GM23338 (cell line): Measurements from ENCODE around the gene ZNF174. TPM values are rescaled to one million over a fixed set of nuclear protein-coding genes. Genes with fewer than 3 reads are reported as not detected.

Experiments used
- ATAC-seq: fragments of 200-7000 bp; cut with Tn5 transposase; 3 replicates; pipeline ENCODE4 v1.9.1; 2020
- DNase-seq: peaks from one replicate; pipeline ENCODE4 v3.0.0-alpha.2; 2015; ENCODE audit warnings: low spot score
- H2AFZ ChIP-seq: fragments of 200-600 bp; sonication (generic); 2 replicates; pipeline ENCODE4 v1.8.0; 2016; ENCODE audit warnings: antibody characterized with exemption, mild to moderate bottlenecking, moderate library complexity
- H3F3A ChIP-seq: fragments of 200-600 bp; sonication (generic); replicated peaks from 2 replicates; pipeline ENCODE4 v1.8.0; 2017; ENCODE audit warnings: antibody characterized with exemption, mixed run types, low read depth
- H3K27ac ChIP-seq: fragments of 200-600 bp; sonication (generic); 2 replicates; pipeline ENCODE4 v1.6.1; 2016; ENCODE audit warnings: low read depth
- H3K27me3 ChIP-seq: fragments of 200-600 bp; sonication (generic); 2 replicates; pipeline ENCODE4 v1.8.0; 2016; ENCODE audit warnings: mild to moderate bottlenecking, mixed run types, moderate library complexity; ENCODE audit not compliant: insufficient read depth
- H3K36me3 ChIP-seq: fragments of 200-600 bp; sonication (generic); 2 replicates; pipeline ENCODE4 v1.8.0; 2016; ENCODE audit warnings: mild to moderate bottlenecking; ENCODE audit not compliant: insufficient read depth
- H3K4me1 ChIP-seq: fragments of 200-600 bp; sonication (generic); 2 replicates; pipeline ENCODE4 v1.8.0; 2016; ENCODE audit warnings: mild to moderate bottlenecking, moderate library complexity; ENCODE audit not compliant: insufficient read depth
- H3K4me2 ChIP-seq: fragments of 200-600 bp; sonication (generic); 2 replicates; pipeline ENCODE4 v1.7.1; 2017; ENCODE audit warnings: mixed run types
- H3K4me3 ChIP-seq: fragments of 200-600 bp; sonication (generic); 2 replicates; pipeline ENCODE4 v1.6.1; 2016; ENCODE audit warnings: mixed run types
- H3K79me2 ChIP-seq: fragments of 200-600 bp; sonication (generic); replicated peaks from 2 replicates; pipeline ENCODE4 v1.8.0; 2017; ENCODE audit warnings: mild to moderate bottlenecking; ENCODE audit not compliant: insufficient read depth
- H3K9me2 ChIP-seq: fragments of 200-600 bp; sonication (generic); 2 replicates; pipeline ENCODE4 v1.8.0; 2017; ENCODE audit not compliant: insufficient read depth
- H4K20me1 ChIP-seq: fragments of 200-600 bp; sonication (generic); replicated peaks from 2 replicates; pipeline ENCODE4 v1.8.0; 2017; ENCODE audit warnings: mild to moderate bottlenecking; ENCODE audit not compliant: insufficient read depth
- H3K27ac Mint-ChIP-seq: 2 replicates; pipeline ENCODE4 v1.8.0; 2020; ENCODE audit warnings: inconsistent platforms, mild to moderate bottlenecking, moderate library complexity, mixed read lengths
- H3K27me3 Mint-ChIP-seq: 3 replicates; pipeline ENCODE4 v1.8.0; 2022; ENCODE audit warnings: low read depth, mild to moderate bottlenecking, moderate library complexity, mixed read lengths, inconsistent platforms; ENCODE audit not compliant: insufficient read depth, poor library complexity
- H3K36me3 Mint-ChIP-seq: 3 replicates; pipeline ENCODE4 v1.8.0; 2021; ENCODE audit warnings: low read depth, mild to moderate bottlenecking, inconsistent platforms, moderate library complexity, mixed read lengths
- H3K4me1 Mint-ChIP-seq: 3 replicates; pipeline ENCODE4 v1.8.0; 2020; ENCODE audit warnings: mild to moderate bottlenecking, inconsistent platforms, mixed read lengths
- H3K4me3 Mint-ChIP-seq: 3 replicates; pipeline ENCODE4 v1.8.0; 2021; ENCODE audit warnings: moderate library complexity, mild to moderate bottlenecking, inconsistent platforms, mixed read lengths
- H3K9me3 Mint-ChIP-seq: 3 replicates; pipeline ENCODE4 v1.8.0; 2020; ENCODE audit warnings: moderate library complexity, mild to moderate bottlenecking, inconsistent platforms, mixed read lengths
- CREB1 ChIP-seq: fragments of 250-450 bp; sonication (Bioruptor Pico); IDR thresholded peaks from 2 replicates; pipeline ENCODE4 v1.5.0; 2020; ENCODE audit warnings: low read depth, mild to moderate bottlenecking, moderate library complexity
- CTCF ChIP-seq, 2 experiments: fragments of 200-600 bp in 1 of 2; sonication (generic) in 1 of 2; conservative IDR thresholded peaks; 2 replicates each; pipeline versions ENCODE4 v1.5.1 to v1.6.1; 2016 to 2017; ENCODE audit warnings: antibody characterized with exemption in 2 of 2, low read depth in 2 of 2, mild to moderate bottlenecking in 2 of 2, moderate library complexity in 1 of 2
- EZH2 ChIP-seq: fragments of 200-600 bp; sonication (generic); IDR thresholded peaks from one replicate; pipeline ENCODE4 v1.8.0; 2017; ENCODE audit warnings: antibody characterized with exemption, mild to moderate bottlenecking, low read depth; ENCODE audit not compliant: unreplicated experiment
- EZH2phosphoT487 ChIP-seq: fragments of 200-600 bp; sonication (generic); IDR thresholded peaks from one replicate; pipeline ENCODE4 v1.8.1; 2018; ENCODE audit warnings: antibody characterized with exemption; ENCODE audit not compliant: unreplicated experiment
- JUNB ChIP-seq: IDR thresholded peaks from one replicate; pipeline ENCODE4 v1.6.1; 2016; ENCODE audit warnings: antibody characterized with exemption; ENCODE audit not compliant: unreplicated experiment
- NANOG ChIP-seq: IDR thresholded peaks from 2 replicates; pipeline ENCODE4 v1.6.1; 2016; ENCODE audit warnings: antibody characterized with exemption, borderline replicate concordance
- POLR2AphosphoS5 ChIP-seq: IDR thresholded peaks from 2 replicates; pipeline ENCODE4 v1.6.1; 2016; ENCODE audit warnings: antibody characterized with exemption, low read depth
- REST ChIP-seq: IDR thresholded peaks from one replicate; pipeline ENCODE4 v1.6.1; 2018; ENCODE audit warnings: antibody characterized with exemption; ENCODE audit not compliant: unreplicated experiment
- STAT1 ChIP-seq: IDR thresholded peaks from one replicate; pipeline ENCODE4 v1.6.1; 2016; ENCODE audit warnings: antibody characterized with exemption; ENCODE audit not compliant: unreplicated experiment
- ZNF114 ChIP-seq: fragments of 250-450 bp; sonication (Bioruptor Pico); IDR thresholded peaks from 2 replicates; pipeline ENCODE4 v1.5.0; 2020; ENCODE audit warnings: mild to moderate bottlenecking, moderate library complexity
- ZNF331 ChIP-seq: fragments of 250-450 bp; sonication (Bioruptor Pico); IDR thresholded peaks from 2 replicates; pipeline ENCODE4 v1.5.0; 2020; ENCODE audit warnings: low read depth, mild to moderate bottlenecking, moderate library complexity
- ZNF462 ChIP-seq: fragments of 250-450 bp; sonication (Bioruptor Pico); IDR thresholded peaks from 2 replicates; pipeline ENCODE4 v1.5.0; 2020; ENCODE audit warnings: mild to moderate bottlenecking, moderate library complexity
- polyA plus RNA-seq: library from polyadenylated mRNA; unstranded; fragments of >200 nt; fragmentation: Nextera tagmentation; extraction: Ambion mirVana; gene quantifications from 2 replicates; pipeline ENCODE4 v1.2.1, GENCODE V29; 2016
- total RNA-seq: library from RNA; depleted of rRNA; stranded (reverse); fragments of >200 nt; shearing (Covaris generic); gene quantifications from 2 replicates; pipeline ENCODE4 v1.2.3, GENCODE V29; 2014
- TF ChIP-seq, protein P1 (sequence below): IDR thresholded peaks from 2 replicates; pipeline ENCODE4 v1.6.1; 2016; ENCODE audit warnings: antibody characterized with exemption

The ZNF174 gene
- total and polyA plus RNA-seq, 2 experiments from 2014 or later, result 9.0 to 13.2 TPM

GRCh38 chr16:3369073-3369472, 31.9 kb upstream of the ZNF174 start:
- H2AFZ ChIP-seq, result no peak overlapping the region
- H3K9me2 ChIP-seq, result no peaks in the 10 kb centered on the region
- no peaks in the 10 kb centered on the region for H3K4me1 Mint-ChIP-seq
- H3K27me3 ChIP-seq, result no peaks in the 10 kb centered on the region
- H3K4me2 ChIP-seq, result no peak overlapping the region
- H3K36me3 Mint-ChIP-seq, result peaks cover 2% of the 10 kb centered on the region; the same call in 1 of the 3 replicates
- ATAC-seq (no peak), DNase-seq (no peak)
- H3K27ac Mint-ChIP-seq, result no peak overlapping the region
- TF ChIP-seq CTCF (conservative IDR thresholded peaks at IDR 0.05; ENCODE audit: low read depth in 2 of 2), result no peak
- TF ChIP-seq, protein P1, sequence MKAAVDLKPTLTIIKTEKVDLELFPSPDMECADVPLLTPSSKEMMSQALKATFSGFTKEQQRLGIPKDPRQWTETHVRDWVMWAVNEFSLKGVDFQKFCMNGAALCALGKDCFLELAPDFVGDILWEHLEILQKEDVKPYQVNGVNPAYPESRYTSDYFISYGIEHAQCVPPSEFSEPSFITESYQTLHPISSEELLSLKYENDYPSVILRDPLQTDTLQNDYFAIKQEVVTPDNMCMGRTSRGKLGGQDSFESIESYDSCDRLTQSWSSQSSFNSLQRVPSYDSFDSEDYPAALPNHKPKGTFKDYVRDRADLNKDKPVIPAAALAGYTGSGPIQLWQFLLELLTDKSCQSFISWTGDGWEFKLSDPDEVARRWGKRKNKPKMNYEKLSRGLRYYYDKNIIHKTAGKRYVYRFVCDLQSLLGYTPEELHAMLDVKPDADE, result no peak
- no peak for TF ChIP-seq POLR2AphosphoS5
- TF ChIP-seq EZH2phosphoT487, result no peak
- TF ChIP-seq NANOG, result no peak
- TF ChIP-seq CREB1, result no peak
- TF ChIP-seq ZNF331, result no peak
- no peak for TF ChIP-seq ZNF114 (CRISPR knock-in tag)
- no peak for TF ChIP-seq EZH2
- TF ChIP-seq JUNB, result no peak
- TF ChIP-seq ZNF462 (CRISPR knock-in tag), result no peak
- TF ChIP-seq REST, result no peak
- no peak for TF ChIP-seq STAT1
- peaks cover 3% of the 10 kb centered on the region for H3K27me3 Mint-ChIP-seq
- no peaks in the 10 kb centered on the region for H3F3A ChIP-seq
- no peaks in the 10 kb centered on the region for H3K36me3 ChIP-seq
- H3K9me3 Mint-ChIP-seq, result peaks cover 11% of the 10 kb centered on the region
- no peaks in the 10 kb centered on the region for H3K4me1 ChIP-seq
- H3K4me3 Mint-ChIP-seq, result no peak overlapping the region
- no peaks in the 10 kb centered on the region for H4K20me1 ChIP-seq
- no peak overlapping the region for H3K4me3 ChIP-seq
- H3K27ac ChIP-seq, result no peak overlapping the region
- no peaks in the 10 kb centered on the region for H3K79me2 ChIP-seq
